ENCODE results near the gene LRP2.
A peak's percentile ranks its signal among the peaks of the same experiment; 100 is the strongest.

The LRP2 gene

GRCh38 chr2:169119851-169120250 is 242.5 kb downstream of the LRP2 start:
- DNase-seq (ENCODE audit: low read depth in 2 of 2) = no peak

GRCh38 chr2:169119123-169119760 is 243.1 kb downstream of the LRP2 start:
- no peak for DNase-seq (ENCODE audit: low read depth in 2 of 2)

GRCh38 chr2:169118060-169118459 is 244.3 kb downstream of the LRP2 start:
- DNase-seq (ENCODE audit: low read depth in 2 of 2) = no peak

GRCh38 chr2:169116993-169117392 is 245.3 kb downstream of the LRP2 start:
- no peak for DNase-seq (ENCODE audit: low read depth in 2 of 2)

- DNase-seq (ENCODE audit: low read depth in 2 of 2) = no peak
Measured at GRCh38 chr2:169116327-169116726, 246.0 kb downstream of the LRP2 start.

- DNase-seq (ENCODE audit: low read depth in 2 of 2) = no peak
Measured at GRCh38 chr2:169114056-169114455, 248.3 kb downstream of the LRP2 start.

GRCh38 chr2:169112841-169113240 is 249.5 kb downstream of the LRP2 start:
- DNase-seq (ENCODE audit: low read depth in 2 of 2) = no peak

GRCh38 chr2:169110916-169111315 is 251.4 kb downstream of the LRP2 start:
- no peak for DNase-seq (ENCODE audit: low read depth in 2 of 2)

- DNase-seq (ENCODE audit: low read depth in 2 of 2) = no peak
Measured at GRCh38 chr2:169110419-169110818, 251.9 kb downstream of the LRP2 start.

- DNase-seq (ENCODE audit: low read depth in 2 of 2) = peak; percentile 44 to 70
Measured at GRCh38 chr2:169109502-169110409, 252.6 kb downstream of the LRP2 start.

- DNase-seq (ENCODE audit: low read depth in 2 of 2) = no peak
Measured at GRCh38 chr2:169108099-169108884, 254.0 kb downstream of the LRP2 start.

GRCh38 chr2:169107645-169108044 is 254.7 kb downstream of the LRP2 start:
- no peak for DNase-seq (ENCODE audit: low read depth in 2 of 2)

- no peak for DNase-seq (ENCODE audit: low read depth in 2 of 2)
Measured at GRCh38 chr2:169106563-169107545, 255.5 kb downstream of the LRP2 start.

- no peak for DNase-seq (ENCODE audit: low read depth in 2 of 2)
Measured at GRCh38 chr2:169106134-169106533, 256.2 kb downstream of the LRP2 start.

GRCh38 chr2:169105476-169105875 is 256.9 kb downstream of the LRP2 start:
- no peak for DNase-seq (ENCODE audit: low read depth in 2 of 2)

GRCh38 chr2:169104848-169105247 is 257.5 kb downstream of the LRP2 start:
- no peak for DNase-seq (ENCODE audit: low read depth in 2 of 2)

GRCh38 chr2:169095621-169096105 is 266.7 kb downstream of the LRP2 start:
- no peak for DNase-seq (ENCODE audit: low read depth in 2 of 2)

- DNase-seq (ENCODE audit: low read depth in 2 of 2) = no peak
Measured at GRCh38 chr2:169094676-169095075, 267.7 kb downstream of the LRP2 start.

GRCh38 chr2:169093535-169093934 is 268.8 kb downstream of the LRP2 start:
- DNase-seq (ENCODE audit: low read depth in 2 of 2) = no peak

- DNase-seq (ENCODE audit: low read depth in 2 of 2) = no peak
Measured at GRCh38 chr2:169091761-169092519, 270.4 kb downstream of the LRP2 start.
